Measurements from ENCODE around the gene ADGRG2.

Gene ADGRG2

DNA sequence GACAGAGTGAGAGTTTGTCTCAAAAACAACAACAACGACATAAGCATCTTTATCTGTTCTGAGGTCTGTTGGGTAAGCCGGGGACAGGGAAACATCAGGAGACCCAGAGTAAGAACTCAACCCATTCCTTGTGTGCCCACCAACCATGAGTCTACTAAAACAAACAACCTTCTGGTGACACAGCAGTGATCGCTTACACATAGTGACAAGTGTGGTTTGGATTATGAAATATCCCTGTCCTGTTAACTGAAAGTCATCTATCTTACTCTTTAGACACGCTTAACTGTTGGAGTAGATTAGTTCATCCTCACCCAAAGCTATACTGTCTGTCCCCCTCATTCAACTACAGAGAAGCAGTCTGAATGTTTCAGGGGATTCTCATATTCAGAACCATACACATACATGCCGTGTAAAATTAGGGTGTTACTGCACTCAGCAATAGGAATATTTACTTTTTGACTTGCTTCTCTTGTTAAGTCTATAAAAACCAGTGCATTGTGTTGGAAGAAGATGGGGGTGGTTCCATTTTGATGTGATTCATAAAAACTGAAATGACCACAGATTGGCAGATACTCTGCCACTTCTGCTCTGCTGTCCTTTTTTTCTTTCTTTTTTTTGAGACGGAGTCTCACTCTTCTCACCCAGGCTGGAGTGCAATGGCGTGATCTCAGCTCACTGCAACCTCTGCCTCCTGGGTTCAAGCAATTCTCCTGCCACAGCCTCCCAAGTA lies 165.8 kb downstream of the ADGRG2 start:
- DNase-seq (ENCODE audit: low read depth in 2 of 2), result no peak

DNA sequence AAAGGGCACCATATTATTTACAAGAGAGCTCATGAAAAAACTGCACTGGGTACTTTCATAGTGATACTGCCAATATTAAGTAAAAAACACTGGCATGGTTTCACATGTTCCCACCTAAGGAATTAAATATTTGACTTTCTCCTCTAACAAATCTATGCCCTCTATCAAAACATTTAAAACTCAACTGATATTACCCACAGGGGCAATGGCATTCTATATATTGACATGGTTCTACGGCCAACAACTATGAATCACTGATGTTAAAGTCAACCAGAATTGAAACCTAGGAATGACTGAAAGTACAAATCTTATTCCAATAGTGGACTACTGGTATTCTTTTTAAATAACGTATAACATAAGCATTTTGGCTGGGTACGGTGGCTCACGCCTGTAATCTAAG lies 166.6 kb downstream of the ADGRG2 start:
- DNase-seq (ENCODE audit: low read depth in 2 of 2), result no peak

DNA sequence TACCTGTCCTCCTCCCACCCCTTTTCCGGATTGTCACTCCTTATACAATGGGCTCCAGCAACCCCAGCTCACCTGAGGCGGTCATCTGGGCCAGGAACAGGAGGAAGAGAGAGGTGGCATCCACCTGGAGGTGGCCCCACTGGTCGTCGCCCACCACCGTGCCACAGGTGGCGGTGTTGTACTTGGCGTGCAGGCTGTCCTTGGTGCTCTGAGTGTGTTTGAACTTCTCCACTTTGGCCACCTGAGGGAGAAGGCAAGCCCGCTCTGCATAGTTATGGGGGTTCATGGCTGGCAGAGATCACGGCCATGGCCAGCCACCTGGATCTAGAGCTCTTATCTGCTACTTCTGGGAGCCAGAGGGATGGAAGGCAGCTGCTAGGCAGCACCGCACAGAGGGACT lies 171.2 kb downstream of the ADGRG2 start:
- no peak for DNase-seq (ENCODE audit: low read depth in 2 of 2)

DNA sequence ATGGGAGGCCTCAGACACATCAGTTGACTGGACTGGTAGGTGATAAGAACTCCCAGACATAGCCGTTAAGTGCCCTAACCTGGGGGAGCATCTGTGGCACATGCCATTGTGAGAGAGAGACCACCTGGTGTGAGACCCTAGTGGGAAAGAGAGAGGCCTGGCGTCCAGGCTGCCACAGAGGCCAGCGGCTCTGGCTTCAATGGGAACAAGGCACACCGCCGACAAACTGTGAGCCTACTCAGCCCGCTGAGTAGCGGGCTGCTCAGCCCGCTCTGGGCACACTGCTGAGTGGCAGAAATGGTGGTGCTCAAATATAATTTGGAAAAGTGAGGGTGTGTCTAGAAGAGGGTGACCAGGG lies 172.3 kb downstream of the ADGRG2 start:
- DNase-seq (ENCODE audit: low read depth in 2 of 2), result no peak

DNA sequence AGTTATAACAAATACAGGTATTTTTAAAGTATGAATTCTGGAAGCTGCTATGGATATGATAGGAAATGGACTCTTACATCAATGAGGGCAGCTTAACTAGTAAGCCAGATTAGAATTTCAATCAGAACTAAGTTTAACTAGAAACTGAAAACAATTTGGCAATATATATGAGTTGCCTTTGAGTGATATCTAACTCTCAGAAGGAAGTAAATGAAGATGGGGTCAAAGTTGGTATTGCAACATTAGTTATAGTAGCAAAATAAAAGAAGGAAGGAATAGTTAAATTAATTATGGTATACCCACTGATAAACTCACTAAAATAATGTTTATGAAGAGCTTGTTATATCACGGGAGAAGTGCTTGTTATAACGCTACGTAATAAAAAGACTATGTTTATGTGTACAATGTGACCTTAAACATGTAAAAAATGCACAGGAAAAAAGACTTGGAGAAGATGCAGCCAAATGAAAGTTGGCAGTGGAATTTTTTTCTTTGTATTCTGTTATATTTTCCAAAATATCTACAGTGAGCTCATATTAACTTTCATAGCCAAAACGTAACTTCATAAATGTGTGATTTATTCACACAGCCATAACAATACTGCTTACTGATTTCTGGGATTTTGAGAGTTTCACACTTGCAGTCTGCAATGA lies 172.9 kb downstream of the ADGRG2 start:
- no peak for DNase-seq (ENCODE audit: low read depth in 2 of 2)

DNA sequence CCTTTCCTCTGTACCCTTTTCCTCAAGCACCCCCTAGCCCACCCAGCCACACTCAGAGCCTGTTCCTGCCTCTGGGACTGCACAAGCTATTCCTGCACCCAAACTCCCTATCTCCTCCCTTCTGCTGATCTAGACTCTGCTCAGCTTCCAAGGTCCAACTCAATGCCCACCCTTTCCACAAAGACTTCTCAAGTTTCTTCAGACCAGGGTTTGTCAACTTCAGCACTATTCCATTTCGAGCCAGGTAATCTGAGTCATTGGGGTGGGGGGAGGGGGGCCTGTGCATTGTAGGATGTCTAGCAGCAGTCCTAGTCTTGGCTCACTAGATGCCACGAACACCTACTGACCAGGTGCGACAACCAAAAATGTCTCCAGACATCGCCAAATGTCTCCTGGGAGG lies 175.7 kb downstream of the ADGRG2 start:
- DNase-seq (ENCODE audit: low read depth in 2 of 2), result no peak

DNA sequence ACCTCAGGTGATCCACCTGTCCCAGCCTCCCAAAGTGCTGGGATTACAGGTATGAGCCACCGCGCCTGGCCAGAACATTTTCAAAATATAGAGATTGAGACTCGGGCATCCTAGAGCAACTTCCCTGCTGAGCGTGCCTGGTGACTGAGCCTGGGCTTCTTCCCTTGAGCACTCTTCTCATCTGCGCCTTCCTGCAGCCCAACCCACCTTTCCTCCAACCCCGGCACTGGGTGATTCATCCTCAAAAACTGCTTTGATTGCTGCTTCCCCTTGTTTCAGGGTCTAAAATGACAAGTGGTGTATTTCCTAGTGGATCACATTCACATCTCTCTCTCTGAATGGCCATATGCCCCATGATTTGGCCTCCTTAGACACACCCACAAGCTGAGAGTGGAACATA lies 176.1 kb downstream of the ADGRG2 start:
- no peak for DNase-seq (ENCODE audit: low read depth in 2 of 2)

DNA sequence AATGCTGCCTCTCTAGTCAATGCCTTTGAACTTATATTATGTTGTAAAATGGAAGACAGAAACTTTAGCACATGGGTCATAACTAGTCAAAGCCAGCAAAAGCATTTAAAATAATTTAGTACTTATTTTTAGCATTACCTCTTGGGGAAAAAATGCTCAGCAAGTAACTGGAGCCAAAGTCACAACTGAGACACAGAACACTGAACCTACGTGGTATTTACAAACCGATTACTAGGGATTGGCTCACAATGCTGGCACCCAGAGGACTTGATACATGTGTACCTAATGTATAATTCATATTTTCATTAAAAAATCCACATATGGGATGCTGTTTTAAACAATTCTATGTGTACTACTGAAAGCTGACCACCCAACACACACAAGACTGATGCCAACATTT lies 176.8 kb downstream of the ADGRG2 start:
- no peak for DNase-seq (ENCODE audit: low read depth in 2 of 2)

DNA sequence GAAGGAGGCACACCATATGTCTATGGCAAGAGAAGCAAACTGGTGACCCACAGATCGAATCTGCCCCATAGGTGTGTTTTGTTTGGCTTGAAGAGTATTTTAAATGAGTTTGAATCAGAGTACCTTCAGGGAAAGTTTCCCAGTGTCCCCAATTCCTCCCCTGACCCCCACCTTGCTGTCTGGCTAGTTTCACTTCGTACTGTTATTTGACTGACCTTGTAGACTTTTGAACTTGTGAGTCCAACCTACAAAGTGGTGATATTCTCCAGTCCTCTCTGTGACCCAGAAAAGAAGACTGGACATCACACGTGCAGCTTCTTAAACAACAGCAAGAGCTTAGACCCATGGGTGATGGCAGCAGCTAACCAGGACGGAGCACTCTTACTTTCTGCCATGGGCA lies 177.8 kb downstream of the ADGRG2 start:
- no peak for DNase-seq (ENCODE audit: low read depth in 2 of 2)

DNA sequence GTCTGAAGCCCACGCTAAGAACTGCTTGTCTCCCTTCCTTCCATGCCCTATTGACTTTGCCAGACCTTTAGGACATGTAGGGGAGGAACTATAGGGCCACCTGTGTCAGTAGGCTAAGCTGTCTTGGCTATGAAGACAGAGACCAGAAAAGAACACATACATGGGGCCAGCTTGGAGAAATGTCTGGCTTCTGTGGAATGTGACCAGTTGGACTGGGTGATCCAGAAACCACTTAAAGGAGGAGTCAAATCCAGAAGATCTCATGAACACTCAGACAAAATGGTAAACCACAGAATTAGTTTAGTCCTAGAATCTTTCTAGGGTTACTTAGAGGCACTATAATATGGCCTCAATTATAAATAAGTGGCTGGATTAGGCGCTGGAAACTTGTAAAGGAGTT lies 180.4 kb downstream of the ADGRG2 start:
- no peak for DNase-seq (ENCODE audit: low read depth in 2 of 2)
